Measurements from ENCODE around the gene SSR3.

DNA sequence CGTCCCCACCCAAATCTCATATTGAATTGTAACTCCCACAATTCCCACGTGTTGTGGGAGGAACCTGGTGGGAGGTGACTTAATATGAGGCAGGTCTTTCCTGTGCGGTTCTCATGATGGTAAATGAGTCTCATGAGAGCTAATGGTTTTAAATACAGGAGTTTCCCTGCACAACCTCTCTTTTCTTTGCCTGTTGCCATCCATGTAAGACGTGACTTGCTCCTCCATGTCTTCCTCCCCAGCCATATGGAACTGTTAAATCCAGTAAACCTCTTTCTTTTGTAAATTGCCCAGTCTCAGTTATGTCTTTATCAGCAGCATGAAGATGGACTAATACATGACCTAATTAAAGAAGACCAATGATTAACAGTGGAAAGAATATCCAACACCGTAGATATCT is 56.6 kb downstream of the SSR3 start:
- TF ChIP-seq AKAP8 (CRISPR knock-in tag; IDR thresholded peaks at IDR 0.05) (no peak), BCL3 (CRISPR knock-in tag; IDR thresholded peaks at IDR 0.05) (no peak), SRSF9 (IDR thresholded peaks at IDR 0.05; ENCODE audit: borderline replicate concordance, insufficient read depth, low read depth, low read length, poor library complexity, severe bottlenecking) (no peak), CTCF (CRISPR knock-in tag; IDR thresholded peaks at IDR 0.05) (no peak), ESRRA (CRISPR knock-in tag; IDR thresholded peaks at IDR 0.05; ENCODE audit: low read depth) (no peak), SMAD3 (CRISPR knock-in tag; IDR thresholded peaks at IDR 0.05) (no peak)
